GM12801 (cell line): ENCODE data around the gene CATSPER3.

ENCODE experiments used
- CTCF ChIP-seq: IDR thresholded peaks from one replicate; pipeline ENCODE4 v1.5.1; 2011; ENCODE audit warnings: control low read depth; ENCODE audit not compliant: insufficient read length; ENCODE audit errors: extremely low read depth

Gene CATSPER3

GRCh38 chr5:134994560-134995156 is 27.0 kb downstream of the CATSPER3 start:
- no peak for TF ChIP-seq CTCF

GRCh38 chr5:134995850-134996402 is 28.2 kb downstream of the CATSPER3 start:
- TF ChIP-seq CTCF = no peak

DNA sequence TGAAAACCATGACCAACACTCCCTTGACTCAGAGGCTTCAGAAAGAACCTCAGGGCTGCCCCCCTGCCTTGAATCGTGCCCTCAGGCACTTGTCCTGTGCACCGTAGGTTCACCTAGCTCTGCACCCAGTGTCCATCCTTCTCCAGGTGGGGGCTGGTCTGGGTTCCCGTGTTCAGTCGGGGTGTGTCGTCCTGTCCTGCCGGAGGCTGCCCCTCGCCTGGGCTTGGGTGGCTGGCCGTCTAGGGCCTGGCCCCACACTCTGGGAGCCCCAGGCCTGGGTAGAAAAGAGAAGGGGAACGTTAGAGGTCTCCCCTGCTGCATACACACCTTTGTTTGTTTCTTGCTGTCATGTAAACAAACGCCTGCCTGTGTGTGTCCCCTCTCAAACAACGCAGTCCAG is 29.3 kb downstream of the CATSPER3 start:
- no peak for TF ChIP-seq CTCF

GRCh38 chr5:135004376-135004775 is 36.7 kb downstream of the CATSPER3 start:
- no peak for TF ChIP-seq CTCF

DNA sequence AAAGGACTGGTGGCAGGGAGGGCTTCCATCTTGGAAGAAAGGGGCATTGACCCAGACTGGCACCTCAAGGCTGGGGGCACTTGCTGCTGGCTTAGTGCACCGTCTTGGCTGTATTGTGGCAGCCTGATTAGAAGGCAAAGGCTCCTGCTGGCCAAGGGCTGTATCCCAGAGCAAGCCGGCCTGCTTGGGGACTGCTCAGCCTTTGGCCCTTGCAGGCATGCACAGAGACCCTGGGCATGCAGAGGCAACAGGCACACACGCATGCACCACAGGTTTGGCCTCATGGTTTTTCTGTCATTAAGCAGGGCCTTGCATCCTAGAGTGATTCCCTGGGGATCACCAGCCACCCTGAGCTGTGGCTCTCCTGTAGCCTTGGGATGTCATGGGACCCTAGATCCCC is 37.4 kb downstream of the CATSPER3 start:
- TF ChIP-seq CTCF = no peak

DNA sequence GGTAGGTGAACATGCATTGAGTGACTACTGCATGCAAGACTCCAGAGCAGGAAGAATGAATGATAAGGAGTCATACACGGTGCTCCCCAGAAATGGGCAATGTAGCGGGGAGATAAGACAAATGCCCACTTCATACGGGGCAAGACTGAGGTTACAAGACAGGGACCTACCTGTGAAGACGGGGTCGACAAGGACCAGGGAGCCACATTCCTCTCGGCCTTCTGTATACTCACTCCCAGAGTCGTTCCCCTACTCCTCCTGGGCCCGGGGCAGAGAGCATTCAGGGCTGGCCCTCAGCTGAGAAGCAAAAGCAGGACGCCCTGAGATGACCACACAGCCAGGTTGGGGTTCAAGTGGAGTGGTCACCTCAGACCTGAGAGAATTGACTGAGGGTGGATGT is 39.6 kb downstream of the CATSPER3 start:
- TF ChIP-seq CTCF = no peak

DNA sequence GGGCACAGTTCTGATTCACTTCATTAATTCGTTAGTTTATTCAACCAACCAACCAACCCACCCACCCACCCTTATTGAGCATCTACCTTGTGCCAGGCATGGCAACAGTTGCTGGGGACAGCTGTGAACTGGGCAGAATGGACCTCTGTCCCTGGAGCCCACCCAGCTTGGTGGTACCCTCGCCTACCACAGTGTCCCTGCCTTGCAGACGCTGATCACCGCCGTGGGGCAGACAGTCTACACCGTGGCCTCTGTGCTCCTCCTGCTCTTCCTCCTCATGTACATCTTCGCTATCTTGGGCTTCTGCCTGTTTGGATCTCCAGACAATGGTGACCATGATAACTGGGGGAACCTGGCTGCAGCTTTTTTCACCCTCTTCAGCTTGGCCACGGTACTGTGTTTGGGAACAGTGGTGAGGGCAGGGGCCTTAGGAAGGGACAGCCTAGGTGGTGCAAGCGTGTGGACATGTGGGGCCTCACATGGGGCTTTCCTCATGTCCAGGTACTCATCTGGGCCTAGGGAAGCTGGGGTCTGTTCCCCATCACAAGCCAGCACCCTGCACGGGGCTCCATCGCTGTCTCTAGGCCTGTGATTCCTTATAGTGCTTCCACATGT is 40.1 kb downstream of the CATSPER3 start:
- TF ChIP-seq CTCF = no peak
